ENCODE data around the gene VASP. TPM values are rescaled to one million over a fixed set of nuclear protein-coding genes. Genes with fewer than 3 reads are reported as not detected.

The VASP gene
- total and polyA plus RNA-seq, 2 donors (not counting 3 experiments of a cell fraction or from before 2014, with no cell fraction given): 94.3 to 154 TPM

GRCh38 chr19:45470762-45471081 lies 36.6 kb upstream of the VASP start:
- Histone ChIP-seq H3K4me1 (ENCODE audit: control insufficient read depth, extremely low read depth, insufficient read depth, low read length) (peaks cover 18% of the 10 kb centered on the region), H3K79me2 (ENCODE audit: control insufficient read depth, insufficient read depth, low read length) (no peaks in the 10 kb centered on the region), H3K36me3 (ENCODE audit: control insufficient read depth in 2 of 2, extremely low read depth in 1 of 2, insufficient read depth in 2 of 2, low read length in 2 of 2) (no peaks in the 10 kb centered on the region), H3K9me1 (replicated peaks; ENCODE audit: control insufficient read depth, extremely low read depth, insufficient read depth, low read length) (no peaks in the 10 kb centered on the region), H4K20me1 (replicated peaks; ENCODE audit: control insufficient read depth, extremely low read depth, insufficient read depth, low read length) (no peaks in the 10 kb centered on the region), H3K9me3 (replicated peaks; ENCODE audit: control insufficient read depth, insufficient read depth, low read length) (no peaks in the 10 kb centered on the region), H3K4me3 (replicated peaks in 1 of 3; ENCODE audit: insufficient read depth in 1 of 3, low read depth in 1 of 3, low read length in 3 of 3) (no peak overlapping the region), H3K27ac (ENCODE audit: insufficient read depth, low read depth, low read length) (no peak overlapping the region), H3K4me2 (ENCODE audit: insufficient read depth, low read length) (no peak overlapping the region), H3K9ac (replicated peaks; ENCODE audit: extremely low read depth, insufficient read depth, low read length) (no peak overlapping the region), H3K27me3 (ENCODE audit: control insufficient read depth in 2 of 2, insufficient read depth in 2 of 2, low read length in 2 of 2) (no peaks in the 10 kb centered on the region), H2AFZ (ENCODE audit: low read depth, low read length) (no peak overlapping the region)
- no peak for DNase-seq (ENCODE audit: low read depth, low spot score)
- dilution Hi-C loops (cut with MboI; ENCODE audit: extremely low pct_ligation_motif_present, low sequenced_read_pairs) (no loop called here), intact Hi-C loops (cut with micrococcal nuclease) (no loop called here)
- TF ChIP-seq MAX (IDR thresholded peaks at IDR 0.05; ENCODE audit: insufficient read depth, insufficient read length) (no peak), GATA2 (IDR thresholded peaks at IDR 0.05; ENCODE audit: insufficient read depth, insufficient read length, low read depth, low read length) (no peak), MYC (IDR thresholded peaks at IDR 0.05; ENCODE audit: low read depth, low read length) (no peak), POLR2AphosphoS5 (IDR thresholded peaks at IDR 0.05; ENCODE audit: insufficient read depth, low read depth, low read length) (no peak), EZH2 (IDR thresholded peaks at IDR 0.05; ENCODE audit: borderline replicate concordance, low read depth, low read length, severe bottlenecking) (no peak), JUN (IDR thresholded peaks at IDR 0.05; ENCODE audit: borderline replicate concordance, insufficient read depth, insufficient read length, low read depth) (no peak), POLR2A (IDR thresholded peaks at IDR 0.05; ENCODE audit: low read depth, low read length) (no peak), CTCF (IDR thresholded peaks at IDR 0.05; ENCODE audit: extremely low read depth in 1 of 2, insufficient read depth in 1 of 2, low read depth in 1 of 2, low read length in 2 of 2) (no peak), FOS (IDR thresholded peaks at IDR 0.05; ENCODE audit: borderline replicate concordance, insufficient read depth, low read length) (no peak)
- no peak for FAIRE-seq
- ChIA-PET CTCF (interaction anchor here (3.0 kb wide), 1 partner anchor 31 kb away, joined by 20 read pairs; no protein-coding TSS in a partner anchor), POLR2A (no interaction called here)
- BruUV-seq (replicated peaks): no TSS peak
